GM12872 (cell line): ENCODE data around the gene ATP10B.

Source experiments
- TF ChIP-seq, protein P1 (sequence below): IDR thresholded peaks from 3 replicates; pipeline ENCODE4 v1.5.1; 2011; ENCODE audit warnings: low read depth, mild to moderate bottlenecking, low read length, moderate library complexity; ENCODE audit not compliant: insufficient read depth

ATP10B gene

DNA sequence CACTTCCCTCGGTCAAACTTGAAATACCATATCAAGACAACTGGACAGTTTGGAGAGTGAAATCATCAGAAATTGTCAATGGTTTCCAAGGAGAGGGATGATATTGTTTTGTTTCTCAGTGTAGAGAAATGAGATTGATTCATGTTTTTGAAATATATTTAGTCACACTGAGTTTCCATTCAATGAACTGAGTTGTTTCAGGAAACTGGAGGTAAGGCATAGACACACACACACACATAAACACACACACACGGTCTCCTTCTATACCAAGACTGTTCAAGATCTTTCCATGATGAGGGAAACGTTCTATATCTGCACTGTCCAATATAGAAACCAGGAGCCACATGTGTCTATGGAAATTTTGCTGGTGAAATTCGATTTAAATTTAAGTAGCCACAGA lies 247.5 kb downstream of the ATP10B start:
- TF ChIP-seq, protein P1, sequence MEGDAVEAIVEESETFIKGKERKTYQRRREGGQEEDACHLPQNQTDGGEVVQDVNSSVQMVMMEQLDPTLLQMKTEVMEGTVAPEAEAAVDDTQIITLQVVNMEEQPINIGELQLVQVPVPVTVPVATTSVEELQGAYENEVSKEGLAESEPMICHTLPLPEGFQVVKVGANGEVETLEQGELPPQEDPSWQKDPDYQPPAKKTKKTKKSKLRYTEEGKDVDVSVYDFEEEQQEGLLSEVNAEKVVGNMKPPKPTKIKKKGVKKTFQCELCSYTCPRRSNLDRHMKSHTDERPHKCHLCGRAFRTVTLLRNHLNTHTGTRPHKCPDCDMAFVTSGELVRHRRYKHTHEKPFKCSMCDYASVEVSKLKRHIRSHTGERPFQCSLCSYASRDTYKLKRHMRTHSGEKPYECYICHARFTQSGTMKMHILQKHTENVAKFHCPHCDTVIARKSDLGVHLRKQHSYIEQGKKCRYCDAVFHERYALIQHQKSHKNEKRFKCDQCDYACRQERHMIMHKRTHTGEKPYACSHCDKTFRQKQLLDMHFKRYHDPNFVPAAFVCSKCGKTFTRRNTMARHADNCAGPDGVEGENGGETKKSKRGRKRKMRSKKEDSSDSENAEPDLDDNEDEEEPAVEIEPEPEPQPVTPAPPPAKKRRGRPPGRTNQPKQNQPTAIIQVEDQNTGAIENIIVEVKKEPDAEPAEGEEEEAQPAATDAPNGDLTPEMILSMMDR, result no peak

DNA sequence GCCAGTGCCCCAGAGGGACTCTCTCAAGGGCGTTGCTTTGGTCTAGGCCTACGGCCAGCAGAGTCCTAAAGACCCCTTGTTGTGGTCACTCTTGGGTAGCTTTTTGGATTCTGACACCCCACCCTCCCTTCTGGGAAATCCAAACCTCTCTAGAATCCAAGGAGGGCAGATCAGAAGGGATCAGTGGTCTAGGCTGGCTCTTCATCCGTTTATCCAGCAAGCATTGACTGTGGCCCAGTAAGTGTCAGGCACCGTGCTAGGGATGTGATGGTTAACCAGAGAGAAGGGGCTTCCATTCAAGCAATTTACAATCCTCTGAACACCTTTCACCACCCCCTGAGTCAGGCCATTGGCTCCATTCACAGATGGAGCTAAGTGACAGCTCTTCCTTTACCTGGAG lies 249.3 kb downstream of the ATP10B start:
- TF ChIP-seq, protein P1, result no peak

DNA sequence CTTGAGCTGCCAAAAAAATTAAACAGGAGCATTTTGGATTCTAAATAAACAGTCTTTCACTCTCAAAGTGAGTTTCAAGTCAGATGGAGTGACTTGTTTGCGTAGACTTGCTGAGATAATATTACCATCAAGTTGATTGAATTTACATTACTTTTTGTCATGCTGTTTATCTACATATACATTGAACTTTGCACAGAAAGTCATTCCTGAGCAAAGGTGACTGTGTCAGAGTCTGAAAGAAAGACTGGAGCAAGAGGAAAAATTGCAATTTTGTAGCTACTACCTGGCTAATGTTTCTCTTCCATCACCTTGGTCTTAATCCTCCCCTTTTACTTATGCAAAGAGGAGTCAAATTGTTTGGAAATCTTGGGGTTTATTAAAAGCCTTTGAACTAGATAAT lies 251.0 kb downstream of the ATP10B start:
- TF ChIP-seq, protein P1, result no peak

DNA sequence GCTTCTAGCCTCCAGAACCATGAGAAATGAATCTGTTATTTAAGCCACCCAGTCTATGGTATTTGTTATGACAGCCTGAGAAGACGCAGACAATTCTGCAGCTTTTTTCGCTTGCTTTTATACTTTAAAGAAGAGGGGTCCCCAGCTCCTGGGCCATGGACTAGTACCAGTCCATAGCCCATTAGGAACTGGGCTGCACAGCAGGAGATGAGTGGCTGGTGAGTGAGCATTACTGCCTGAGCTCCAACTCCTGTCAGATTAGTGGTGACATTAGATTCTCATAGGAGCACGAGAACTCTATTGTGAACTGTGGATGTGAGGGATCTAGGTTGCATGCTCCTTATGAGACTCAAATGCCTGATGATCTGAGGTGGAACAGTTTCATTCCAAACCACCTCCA lies 278.7 kb downstream of the ATP10B start:
- TF ChIP-seq, protein P1, result no peak

DNA sequence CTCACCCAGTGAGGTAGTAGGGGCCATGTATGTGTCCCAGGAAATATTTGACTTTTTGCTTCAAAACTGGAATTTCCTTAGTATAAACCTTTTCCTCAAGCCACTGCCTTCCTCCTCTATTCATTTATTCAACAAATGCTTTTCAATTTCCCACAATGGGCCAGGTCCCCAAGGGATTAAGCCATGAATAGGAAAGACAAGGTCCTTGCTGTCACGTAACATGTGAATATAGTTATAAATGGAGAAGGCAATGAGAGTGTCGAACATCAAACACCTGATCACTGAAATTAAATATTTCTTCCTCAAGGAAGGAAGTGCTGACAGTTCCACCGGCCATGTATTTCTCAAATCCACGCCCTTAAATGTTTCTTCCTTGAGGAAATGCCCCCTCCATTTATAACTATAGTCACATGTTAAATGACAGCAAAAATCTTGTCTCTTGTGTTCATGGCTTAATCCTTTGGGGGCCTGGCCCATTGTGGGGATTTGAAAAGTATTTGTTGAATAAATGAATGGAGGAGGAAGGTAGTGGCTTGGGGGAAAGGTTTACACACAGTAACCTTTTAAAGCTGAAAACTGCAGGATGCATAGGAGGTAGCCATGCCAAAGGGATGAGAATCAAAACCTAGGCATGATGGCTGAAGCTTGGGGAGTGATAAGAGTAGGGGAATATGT lies 284.8 kb downstream of the ATP10B start:
- TF ChIP-seq, protein P1, result no peak

DNA sequence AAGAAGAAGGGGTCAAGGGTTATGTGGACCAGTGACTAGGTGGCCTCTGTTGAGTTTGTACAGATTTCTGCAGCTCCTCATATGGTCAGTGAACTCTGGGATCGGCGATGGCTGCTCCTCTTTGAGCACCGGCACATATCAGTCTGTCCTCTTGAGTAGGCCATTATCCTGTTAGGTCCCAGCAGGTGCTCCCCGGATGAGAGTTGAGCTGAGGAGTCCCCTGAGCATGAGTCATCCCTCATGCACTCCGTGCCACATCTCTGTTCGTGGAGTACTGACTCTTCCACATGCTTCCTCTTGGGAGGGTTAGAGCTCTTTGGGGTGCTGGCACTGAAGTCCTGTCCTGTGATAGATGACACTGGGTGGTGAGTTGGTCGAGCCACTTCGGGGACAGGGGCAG lies 286.6 kb downstream of the ATP10B start:
- TF ChIP-seq, protein P1, result no peak

DNA sequence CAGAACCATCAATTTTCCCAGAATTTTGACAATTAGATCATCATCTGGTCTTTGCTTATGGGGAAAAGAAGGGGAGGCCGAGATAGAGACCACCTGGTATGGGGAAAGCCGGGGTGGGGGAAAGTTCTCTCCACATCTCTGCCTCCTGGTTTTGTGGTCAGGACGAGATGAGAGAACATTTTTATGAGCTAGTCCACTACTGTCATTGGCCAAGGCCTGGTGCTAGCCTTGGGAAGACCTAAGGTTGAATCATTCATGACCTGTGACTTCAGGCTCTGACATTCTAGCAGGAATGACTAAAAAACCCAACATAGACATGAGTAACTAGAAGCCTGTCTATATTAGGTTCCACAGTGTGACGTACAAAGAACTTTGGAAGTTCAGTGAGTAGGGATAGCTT lies 295.2 kb downstream of the ATP10B start:
- TF ChIP-seq, protein P1, result no peak
